ENCODE measurements around the gene ST6GALNAC3.

The ST6GALNAC3 gene

DNA sequence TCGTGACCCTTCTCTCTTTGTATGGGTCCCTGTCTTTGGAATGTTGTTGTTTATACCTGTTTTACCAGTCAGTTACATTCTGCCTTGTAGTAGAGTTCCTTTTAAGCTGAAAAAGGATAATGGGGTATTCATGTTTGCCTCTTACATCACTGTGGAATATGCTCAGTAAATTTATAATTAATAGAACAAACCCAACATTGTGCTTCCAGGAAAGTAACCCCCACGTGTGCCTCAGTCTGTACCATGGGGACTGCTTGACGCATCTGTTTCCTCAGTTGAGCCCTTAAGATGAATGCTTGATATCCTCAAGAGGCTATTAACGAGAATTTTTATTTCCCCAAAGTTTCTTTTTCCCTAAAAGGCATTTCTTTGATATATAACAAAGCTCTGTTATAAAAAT is 73.4 kb downstream of the ST6GALNAC3 start:
- DNase-seq, result no peak

DNA sequence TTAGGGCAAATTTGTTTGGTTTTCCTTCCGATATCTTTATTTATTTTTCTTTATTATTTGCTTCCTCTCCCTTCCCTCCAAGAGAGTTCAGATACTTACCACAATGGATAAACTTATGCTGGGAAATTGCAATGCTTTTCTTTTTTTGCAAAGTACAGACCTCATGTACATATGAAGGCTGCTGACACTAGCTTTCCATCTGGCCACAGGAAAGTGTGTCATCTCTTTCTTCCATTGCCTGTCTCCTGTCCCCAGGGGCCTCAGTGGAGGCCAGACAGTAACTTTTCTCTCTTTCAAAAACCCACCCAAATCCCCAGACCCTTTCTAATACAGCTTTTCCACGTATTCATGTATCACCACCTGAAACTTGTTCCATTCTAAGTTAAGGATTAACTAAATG is 73.9 kb downstream of the ST6GALNAC3 start:
- no peak for DNase-seq

DNA sequence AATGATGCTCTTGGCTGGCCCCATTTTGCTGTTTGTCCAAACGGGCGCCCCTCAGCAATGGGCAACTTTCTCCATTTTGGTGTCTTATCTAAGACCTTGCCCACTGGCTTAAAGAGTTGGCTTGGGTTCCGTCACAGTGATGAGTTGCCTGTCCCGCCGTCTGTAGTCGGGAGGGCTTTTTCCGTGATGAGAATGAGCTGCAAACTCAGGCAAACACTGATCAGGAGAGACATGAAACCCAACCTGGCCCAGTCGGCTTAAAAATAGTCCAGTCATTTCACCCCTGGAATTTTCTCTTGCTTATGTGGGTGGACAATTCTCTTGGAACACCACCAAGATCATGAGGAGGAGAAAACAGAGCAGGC is 79.3 kb downstream of the ST6GALNAC3 start:
- DNase-seq, result no peak

DNA sequence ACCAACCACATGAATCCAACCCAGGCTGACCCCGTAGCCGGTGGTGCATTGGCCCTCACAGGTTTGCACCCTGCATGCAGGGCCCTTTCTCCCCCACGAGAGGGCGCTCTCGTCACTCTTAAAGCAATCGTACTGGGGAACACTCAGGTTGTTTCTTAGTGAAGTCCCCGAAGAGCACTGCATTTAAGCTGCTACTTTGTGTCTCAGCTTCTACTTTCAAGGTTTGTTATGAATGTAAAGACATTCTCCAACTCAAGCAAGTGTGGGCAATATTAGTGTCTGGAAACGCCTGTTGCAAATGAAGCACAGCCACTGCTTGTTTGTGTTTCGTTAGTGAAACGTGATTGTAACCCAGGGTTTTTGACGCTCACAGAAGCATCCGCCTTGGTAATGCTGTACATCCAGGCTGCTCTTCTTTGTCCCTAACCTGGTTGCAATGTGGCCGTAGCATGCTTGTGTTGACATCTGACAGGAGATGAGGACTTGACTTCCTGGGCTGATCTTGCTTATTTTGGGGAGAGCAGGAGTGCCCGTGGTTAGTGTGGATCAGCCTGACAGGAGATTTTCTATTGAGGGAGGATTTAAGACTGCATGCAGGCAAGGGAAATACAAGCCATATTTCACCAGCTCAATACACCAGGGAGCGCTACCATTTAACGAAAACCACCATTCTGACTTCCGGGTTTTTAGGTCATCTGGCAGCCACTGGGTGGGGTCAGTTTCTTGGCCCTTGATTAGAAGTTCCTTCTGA is 79.8 kb downstream of the ST6GALNAC3 start:
- DNase-seq, result peak; percentile 82

DNA sequence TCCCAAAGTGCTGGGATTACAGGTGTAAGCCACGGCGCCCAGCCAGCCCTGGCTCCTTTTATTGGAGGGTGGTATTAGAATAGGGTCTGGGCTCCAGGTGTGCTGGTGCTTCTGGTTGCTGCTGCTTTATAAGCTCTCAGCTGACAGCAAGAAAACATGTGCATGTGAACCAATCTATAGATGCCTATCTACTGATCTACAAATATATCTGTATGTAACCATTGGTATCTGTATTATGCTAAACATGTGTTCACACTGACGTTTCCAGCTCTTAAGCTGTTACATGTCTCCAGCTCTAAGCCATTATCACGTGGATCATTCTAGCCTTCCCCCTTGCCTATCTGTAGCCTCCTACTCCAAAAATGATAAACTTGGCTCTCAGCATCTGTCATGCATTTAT is 82.4 kb downstream of the ST6GALNAC3 start:
- DNase-seq, result no peak

DNA sequence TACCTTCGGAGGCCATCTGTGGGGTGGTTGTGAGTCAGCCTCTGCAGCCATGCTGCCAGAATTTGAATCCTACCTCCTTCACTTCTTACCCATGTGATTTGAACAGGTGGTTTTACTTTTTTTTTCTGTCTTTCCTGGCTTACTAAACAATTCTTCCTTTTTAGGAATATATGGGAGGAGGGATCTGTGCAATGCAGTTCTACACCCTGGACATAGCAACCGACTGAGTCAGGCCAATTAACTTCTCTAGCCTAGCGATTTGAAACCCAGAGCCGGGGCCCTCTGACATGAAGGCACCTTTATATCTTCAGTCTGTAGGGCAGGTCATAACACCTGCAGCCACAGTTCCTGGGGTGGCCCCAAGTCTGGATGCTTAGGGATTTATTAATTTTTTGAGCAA is 83.6 kb downstream of the ST6GALNAC3 start:
- no peak for DNase-seq

DNA sequence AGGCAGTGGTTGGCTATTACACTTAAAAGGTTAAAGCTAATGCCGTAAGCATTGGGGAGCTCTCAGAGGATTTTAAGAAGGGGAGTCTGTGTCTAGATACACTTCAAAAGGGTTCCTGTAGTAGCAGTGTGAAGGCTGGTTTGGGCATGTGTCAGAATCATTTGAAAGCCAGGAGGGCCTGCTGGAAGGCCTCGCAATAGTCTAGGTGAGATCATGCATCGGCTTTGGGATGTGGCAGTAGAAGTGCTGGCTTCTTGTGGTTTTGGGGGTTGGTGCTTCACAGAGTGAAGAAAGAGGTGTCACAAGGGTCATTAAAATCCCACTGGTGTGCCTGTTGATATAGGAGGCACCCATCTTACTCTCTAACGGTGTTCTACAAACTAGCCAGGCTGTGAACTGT is 85.7 kb downstream of the ST6GALNAC3 start:
- DNase-seq, result no peak

DNA sequence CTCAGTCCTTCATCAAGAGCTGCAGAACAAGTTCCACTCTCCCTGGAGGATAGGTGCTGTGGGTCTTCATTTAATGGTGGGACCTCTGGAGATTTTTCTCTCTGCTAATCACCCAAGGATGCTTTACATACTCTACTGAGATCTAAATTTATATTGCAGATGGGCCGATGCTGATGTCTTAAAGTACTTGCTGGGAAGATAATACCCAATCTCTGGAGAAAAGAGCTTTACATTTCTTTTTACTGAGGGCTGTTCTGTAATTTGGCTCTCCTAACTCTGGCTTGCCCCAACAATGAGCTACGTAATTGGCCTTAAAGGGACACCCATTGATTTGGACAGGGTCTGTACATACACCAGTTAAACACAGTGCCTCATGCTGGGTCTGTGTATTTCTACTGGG is 86.9 kb downstream of the ST6GALNAC3 start:
- DNase-seq, result no peak

DNA sequence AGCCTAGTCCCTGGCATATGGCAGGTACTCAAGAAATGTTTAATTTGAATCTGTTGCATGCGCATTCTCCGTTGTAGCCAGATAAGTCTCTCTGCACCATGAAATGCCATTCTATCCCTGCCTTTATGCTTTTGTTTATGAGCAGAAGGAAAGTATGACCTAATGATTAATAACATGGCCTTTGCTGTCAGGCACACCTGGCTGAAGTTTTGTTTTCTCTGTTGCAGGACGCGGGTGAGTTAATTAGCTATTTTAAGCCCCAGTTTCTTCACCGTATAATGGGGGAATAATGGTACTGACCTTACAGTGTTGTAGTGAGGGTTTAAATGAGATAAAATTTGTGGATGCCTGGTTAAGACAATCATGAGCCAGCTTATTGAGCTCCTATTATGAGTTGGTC is 87.7 kb downstream of the ST6GALNAC3 start:
- DNase-seq, result no peak

DNA sequence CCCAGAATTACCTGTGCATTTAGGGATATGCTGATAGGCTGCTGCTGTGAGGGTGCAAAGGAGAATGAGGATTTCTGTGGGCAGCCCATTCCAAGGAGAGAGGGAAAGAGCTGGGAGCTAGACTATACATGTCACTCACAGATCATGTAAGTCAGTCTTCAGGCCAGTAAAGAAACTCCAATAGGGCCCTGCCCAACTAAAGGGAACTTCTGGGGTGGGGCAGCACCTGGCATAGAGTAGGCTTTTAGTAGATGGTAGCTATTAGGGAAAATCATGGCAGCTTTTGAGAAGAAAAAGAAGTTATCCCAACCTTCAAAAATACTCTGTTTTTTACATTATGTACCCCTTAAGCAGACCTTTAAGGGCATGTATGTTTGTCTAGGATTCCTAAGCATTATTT is 89.6 kb downstream of the ST6GALNAC3 start:
- DNase-seq, result no peak

DNA sequence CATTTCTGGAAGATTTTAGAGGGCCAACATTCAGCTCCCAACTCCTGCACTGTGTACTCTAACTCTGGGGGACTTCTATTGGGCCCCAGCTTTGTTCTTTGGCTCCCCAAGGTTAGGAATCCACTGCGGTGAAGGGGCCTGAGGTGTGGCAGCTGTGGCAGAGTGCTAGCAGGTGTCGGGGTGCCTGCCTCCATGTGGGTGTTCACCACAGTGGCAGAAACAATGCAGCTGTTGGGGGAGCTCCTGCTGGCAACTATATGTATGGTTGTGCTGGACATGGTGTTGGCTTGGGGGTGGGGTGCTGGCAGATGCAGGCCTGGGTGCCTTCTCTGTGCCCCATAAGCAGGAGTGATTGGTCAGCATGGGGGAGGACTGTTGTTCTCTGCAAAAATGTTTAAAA is 95.5 kb downstream of the ST6GALNAC3 start:
- no peak for DNase-seq

DNA sequence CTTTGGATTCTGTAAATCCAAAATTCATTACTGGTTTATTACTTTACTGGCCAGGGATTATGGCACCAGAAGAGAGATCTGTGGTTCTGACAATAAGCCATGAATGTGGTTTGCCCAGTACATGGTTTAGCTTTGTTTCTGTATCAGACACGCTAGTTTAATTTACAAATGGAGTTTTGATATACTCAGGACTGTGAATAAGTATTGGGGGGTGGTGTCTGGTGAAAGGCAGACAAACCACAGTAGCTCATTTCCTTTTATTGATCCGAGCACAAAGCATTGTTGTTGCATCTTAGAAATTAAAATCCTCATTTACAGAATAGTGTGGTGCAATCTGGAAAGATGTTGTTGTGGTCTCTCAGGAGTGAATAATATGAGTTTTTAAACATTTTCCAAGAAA is 96.0 kb downstream of the ST6GALNAC3 start:
- no peak for DNase-seq

DNA sequence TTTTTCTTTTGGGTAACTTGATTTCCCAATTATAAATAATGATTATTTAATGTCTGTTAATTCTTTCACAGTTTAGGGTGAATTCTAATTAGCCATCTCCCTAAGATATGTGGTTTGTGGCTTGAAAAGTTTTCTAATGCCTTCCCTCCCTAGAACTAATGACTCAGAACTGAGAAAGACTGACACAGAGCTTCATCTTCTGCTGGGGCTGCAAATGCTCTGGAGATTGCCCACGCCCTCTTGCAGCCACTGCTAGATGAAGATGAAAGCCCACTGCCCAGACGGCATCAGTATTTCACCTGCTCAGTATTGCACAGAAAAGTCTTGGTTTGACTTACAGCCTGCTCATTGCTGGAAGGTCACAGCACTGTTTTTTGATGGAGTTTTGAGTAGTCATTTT is 101.5 kb downstream of the ST6GALNAC3 start:
- DNase-seq, result no peak

DNA sequence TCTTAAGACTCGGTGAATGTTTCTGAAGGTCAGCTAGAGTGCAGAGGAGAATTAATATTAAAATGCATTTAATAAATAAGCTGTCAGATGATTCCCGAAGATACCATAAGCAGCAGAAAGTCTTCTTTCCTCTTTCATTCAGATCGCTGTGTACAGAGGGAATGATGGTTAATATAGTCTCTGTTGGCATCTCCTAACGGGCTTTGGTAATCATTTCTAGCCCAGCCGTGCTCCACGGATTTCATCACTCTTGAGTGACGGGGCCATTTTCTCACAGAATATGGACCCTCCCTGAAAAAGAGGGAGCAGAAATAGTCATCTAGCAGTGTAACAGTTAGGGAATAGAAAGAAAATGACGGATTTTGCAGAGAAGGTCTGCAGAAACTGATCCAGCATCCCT is 103.1 kb downstream of the ST6GALNAC3 start:
- no peak for DNase-seq

DNA sequence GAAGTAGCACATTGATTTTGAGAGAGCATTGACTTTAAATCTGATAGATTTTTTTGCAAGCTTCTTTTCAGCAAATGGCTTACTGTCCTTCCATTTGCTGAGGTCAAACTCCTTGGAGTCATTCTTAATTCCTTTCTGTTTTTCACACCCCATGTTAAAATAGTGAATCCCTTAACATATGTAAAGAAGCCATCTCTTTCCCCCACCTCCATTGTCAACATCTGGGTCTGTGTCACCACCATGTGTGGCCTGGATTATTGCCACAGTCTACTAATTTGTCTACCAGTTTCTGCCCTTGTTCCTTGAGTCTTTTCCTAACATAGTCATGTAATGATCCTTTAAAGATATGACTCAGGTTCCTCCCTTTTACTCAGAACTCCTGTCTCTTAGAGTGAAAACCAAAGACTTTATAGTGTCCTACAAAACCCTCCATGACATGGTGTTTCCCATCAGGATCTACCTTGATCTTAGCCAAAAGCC is 104.7 kb downstream of the ST6GALNAC3 start:
- DNase-seq, result no peak

DNA sequence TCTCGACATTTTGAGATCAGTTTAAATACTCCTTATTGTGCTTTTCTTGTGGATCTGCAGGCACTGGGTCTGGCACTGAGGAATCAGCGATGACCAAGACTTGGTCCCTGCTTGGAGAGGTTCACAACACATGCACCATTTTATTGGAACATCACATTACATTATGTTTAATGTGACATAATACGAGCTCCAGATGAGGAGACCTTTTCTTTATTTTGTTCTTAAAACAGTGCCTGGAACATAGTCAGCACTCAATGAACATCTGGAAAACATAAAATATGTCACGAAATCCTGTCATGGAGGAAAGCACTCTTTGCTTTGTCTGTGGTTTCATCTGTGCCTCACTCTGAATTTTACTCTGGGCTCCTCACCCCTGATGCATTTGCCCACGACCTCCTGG is 110.7 kb downstream of the ST6GALNAC3 start:
- no peak for DNase-seq

DNA sequence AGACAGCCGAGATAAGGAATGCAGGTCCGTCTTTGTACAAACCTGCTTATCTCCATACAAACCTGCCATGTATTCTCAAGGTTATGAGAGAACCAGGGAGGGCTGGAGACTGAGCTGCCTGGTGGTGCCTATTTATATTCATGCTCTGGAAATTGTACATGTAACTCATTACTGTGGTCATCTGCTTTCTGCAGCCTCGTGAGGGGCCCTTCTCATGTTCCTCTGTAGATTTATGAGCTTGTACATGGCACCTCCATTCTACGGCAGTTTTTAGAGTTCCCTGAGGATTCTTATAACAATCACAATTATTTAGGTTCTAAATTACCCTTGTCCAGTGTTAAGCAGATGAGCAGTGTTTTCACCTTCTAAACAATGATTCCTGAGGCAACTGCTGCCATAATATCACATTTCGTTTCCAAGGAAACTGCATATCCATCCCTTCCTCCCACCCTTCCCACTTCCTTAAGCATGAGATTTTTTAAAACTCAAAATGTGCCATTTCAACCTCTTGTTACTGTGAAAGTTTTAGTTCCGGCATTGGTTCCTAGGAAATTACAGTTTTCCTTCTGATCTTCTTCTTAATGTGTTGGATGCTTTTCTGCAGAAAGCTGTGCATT is 112.1 kb downstream of the ST6GALNAC3 start:
- no peak for DNase-seq

DNA sequence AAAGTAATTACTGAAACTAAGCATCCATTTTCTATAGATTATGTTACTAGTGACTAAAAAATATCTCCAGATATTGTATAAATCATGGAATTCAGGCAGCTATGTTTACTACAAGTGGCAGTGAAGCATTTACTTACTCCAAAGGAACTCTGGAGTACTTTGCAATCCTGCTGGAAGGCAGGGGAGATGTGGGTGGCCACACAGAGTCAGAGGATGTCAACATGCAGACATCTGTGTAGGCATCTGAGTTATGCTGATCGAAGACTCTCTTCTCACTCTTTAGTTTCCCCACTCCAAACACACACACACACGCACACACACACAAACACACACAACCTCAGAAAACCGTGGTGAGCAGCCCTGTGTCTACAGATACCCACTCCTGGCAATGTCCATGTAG is 112.9 kb downstream of the ST6GALNAC3 start:
- no peak for DNase-seq

DNA sequence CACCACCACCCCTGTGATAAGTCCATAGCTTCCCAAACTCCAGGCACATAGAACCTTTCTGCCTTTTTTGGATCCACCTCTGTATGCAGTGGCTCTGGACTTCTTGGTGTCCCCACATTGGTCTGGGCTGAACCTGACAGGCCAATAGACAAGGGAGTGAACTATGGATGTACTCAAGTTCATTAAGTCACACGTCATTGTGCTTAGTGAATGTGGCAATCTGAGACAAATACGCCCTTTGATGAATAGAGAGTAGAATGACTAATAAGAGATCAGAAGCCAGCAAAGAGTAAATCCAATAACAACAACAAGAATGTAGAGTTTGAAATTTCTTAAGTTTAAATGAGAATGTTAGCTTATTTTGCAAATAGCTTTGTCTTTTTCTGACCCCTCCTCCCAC is 114.8 kb downstream of the ST6GALNAC3 start:
- DNase-seq, result no peak

DNA sequence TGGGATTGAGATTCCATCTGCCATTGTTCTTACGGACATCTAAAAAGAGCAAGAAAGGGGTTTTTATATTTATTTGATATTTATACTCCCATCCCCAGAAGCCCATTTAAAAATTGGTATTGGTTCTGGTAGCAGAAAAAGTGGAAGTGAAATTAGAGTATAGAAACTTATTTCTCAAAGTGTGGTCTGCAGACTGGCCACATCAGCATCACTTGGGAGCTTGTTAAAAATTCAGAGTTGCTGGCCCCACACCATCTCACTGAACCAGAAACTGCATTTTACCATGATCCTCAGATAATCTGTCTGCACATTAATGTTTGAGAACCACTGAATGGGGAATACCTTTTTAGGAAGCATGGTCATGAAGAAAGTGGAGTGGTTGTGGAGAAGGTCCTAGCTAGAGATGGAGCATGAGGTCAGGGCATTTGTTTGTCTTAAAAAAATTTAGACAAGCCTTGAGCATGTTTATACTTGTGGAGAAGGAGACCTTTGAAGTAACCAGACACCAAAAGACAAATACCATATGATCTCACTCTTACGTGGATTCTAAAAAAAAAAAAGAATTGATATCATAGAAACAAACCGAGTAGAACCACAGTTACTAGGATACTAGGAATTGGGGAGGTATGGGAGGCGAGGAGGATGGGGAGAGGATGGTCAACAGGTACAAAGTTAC is 116.3 kb downstream of the ST6GALNAC3 start:
- no peak for DNase-seq

DNA sequence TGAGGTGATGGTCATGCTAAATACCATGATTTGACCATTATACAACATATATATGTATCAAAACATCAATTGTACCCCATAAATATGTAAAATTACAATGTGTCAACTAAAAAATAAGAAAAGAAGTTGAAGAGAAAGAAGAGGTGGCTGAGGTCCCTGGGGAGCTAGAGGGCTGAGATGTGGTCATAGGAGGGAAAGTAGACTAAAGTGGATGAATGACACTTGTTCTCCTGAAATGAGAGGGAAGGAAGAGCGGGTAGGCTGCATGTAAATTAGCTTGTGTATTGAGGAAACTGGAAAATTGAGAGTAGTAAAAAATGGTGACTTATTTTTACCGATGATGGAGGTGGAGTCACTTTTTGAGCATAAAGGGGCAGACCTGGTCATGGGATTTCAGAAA is 117.0 kb downstream of the ST6GALNAC3 start:
- DNase-seq, result no peak

DNA sequence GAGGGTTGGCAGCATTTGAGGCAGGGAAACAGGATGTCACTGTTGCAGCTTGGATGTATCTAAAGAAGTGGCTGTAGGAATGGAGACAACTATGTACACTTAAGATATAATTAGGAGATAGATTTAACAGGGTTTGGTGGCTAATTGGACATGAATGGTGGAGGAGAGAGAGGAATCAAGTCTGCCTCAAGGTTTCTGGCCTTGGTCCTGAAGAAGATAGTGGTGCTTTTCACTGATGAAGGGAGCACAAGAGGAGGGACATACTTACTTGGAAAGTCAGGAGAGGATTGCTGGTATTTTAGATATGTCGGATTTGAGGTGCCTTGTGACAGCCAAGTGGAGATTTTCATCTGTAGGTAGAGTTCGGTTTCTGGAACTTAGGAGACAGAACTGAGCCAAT is 123.9 kb downstream of the ST6GALNAC3 start:
- no peak for DNase-seq

DNA sequence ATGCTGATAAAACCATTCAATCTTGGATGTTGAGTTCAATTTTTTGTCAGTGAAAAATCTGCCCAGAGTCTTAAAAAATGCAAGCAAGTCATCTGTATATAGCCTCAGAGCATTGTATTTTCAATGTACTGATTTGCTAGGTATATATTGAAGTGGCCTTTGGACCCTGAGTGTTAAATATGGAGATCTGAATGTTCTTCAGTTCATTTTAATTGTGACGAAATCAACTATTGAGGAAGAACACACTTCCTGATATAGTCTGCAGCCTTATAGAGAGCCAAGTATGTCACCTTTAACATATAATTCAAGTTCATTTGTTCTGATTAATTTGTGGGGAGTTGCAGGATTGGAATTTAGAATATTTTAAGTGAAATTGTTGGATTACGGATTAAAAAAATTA is 128.1 kb downstream of the ST6GALNAC3 start:
- no peak for DNase-seq

DNA sequence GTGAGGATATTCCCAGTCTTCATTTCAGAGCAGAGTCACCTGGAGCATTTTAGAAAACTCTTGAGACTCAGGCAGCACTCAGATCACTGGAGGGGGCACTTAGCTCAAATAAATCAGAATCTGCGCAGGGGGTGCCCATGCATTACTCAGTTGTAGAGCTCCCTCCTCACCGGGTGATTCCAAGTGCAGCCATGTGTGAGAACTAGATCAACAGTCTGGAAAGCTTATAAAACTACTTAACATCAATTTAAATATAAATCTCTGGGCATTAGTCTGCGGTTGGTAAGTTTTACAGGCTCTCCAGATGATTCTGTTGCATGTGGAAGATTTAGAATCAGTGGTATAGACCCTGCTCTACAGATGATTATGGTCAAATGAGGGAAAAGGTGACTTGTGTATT is 128.6 kb downstream of the ST6GALNAC3 start:
- DNase-seq, result peak; percentile 56

All from NCI-H526 treated with DMSO at 0.1 percent for 48 hours (cell line).